Muscle layer of colon (tissue), 2 donors: ENCODE results near the gene PGPEP1.
"Not testable (repeated sequence)": the region's sequence is repeated elsewhere in the genome, so short reads cannot be mapped to it uniquely, and the experiment has no call there.

Source experiments
- H3K27ac ChIP-seq: one replicate; pipeline ENCODE4 v1.7.0; 2013; ENCODE audit warnings: low read depth, mild to moderate bottlenecking, low read length, moderate library complexity
- H3K27me3 ChIP-seq, 2 donors: one replicate each; pipeline ENCODE4 v1.7.0; 2013; ENCODE audit warnings: low read length in 2 of 2, mild to moderate bottlenecking in 2 of 2; ENCODE audit not compliant: insufficient read depth in 2 of 2, control insufficient read depth in 1 of 2
- H3K36me3 ChIP-seq: one replicate; pipeline ENCODE4 v1.7.0; 2013; ENCODE audit warnings: mild to moderate bottlenecking, low read length; ENCODE audit not compliant: insufficient read depth
- H3K4me1 ChIP-seq: one replicate; pipeline ENCODE4 v1.7.0; 2013; ENCODE audit warnings: mild to moderate bottlenecking, low read length; ENCODE audit not compliant: insufficient read depth
- H3K4me3 ChIP-seq, 2 donors: one replicate each; pipeline ENCODE4 v1.7.0; 2013; ENCODE audit warnings: low read length in 2 of 2, low read depth in 1 of 2, mild to moderate bottlenecking in 1 of 2, moderate library complexity in 1 of 2
- H3K9ac ChIP-seq: one replicate; pipeline ENCODE4 v1.7.0; 2013; ENCODE audit warnings: low read length
- H3K9me3 ChIP-seq: one replicate; pipeline ENCODE4 v1.7.0; 2013; ENCODE audit warnings: mild to moderate bottlenecking, low read length
- donor health status: abdominal sarcoma.
- donor health status: Adenocarcinoma of cecum.

Gene PGPEP1

GRCh38 chr19:18339723-18340122, 675 bp upstream of the PGPEP1 start:
- no peak overlapping the region for H3K9ac ChIP-seq
- no peak overlapping the region for H3K27ac ChIP-seq

GRCh38 chr19:18340990-18341868, 831 bp downstream of the PGPEP1 start:
- H3K9ac ChIP-seq: peak overlapping the region; percentile 20
- H3K27me3 ChIP-seq: no peaks in the 10 kb centered on the region
- H3K36me3 ChIP-seq: no peaks in the 10 kb centered on the region
- H3K4me3 ChIP-seq: peak overlapping the region; percentile 77 to 78
- peak overlapping the region; percentile 80 for H3K27ac ChIP-seq
- peaks cover 13% of the 10 kb centered on the region for H3K4me1 ChIP-seq
- no peaks in the 10 kb centered on the region for H3K9me3 ChIP-seq

More at GRCh38 chr19:18339723-18340122, 675 bp upstream of the PGPEP1 start:
- H3K4me3 ChIP-seq: peak overlapping the region in 1 of 2 donors; percentile 78
- H3K36me3 ChIP-seq: no peaks in the 10 kb centered on the region
- no peaks in the 10 kb centered on the region for H3K9me3 ChIP-seq
- H3K4me1 ChIP-seq: peaks cover 13% of the 10 kb centered on the region
- H3K27me3 ChIP-seq: no peaks in the 10 kb centered on the region

GRCh38 chr19:18342090-18342632, 1.8 kb downstream of the PGPEP1 start:
- Histone ChIP-seq H3K9me3 (no peaks in the 10 kb centered on the region), H3K9ac (no peak overlapping the region), H3K27me3 (no peaks in the 10 kb centered on the region), H3K27ac (no peak overlapping the region), H3K4me1 (peaks cover 13% of the 10 kb centered on the region), H3K36me3 (no peaks in the 10 kb centered on the region), H3K4me3 (no peak overlapping the region)

GRCh38 chr19:18344582-18344950, 4.2 kb downstream of the PGPEP1 start:
- Histone ChIP-seq H3K9ac (no peak overlapping the region), H3K4me3 (no peak overlapping the region), H3K27ac (no peak overlapping the region), H3K27me3 (no peaks in the 10 kb centered on the region), H3K36me3 (no peaks in the 10 kb centered on the region), H3K4me1 (peaks cover 13% of the 10 kb centered on the region), H3K9me3 (no peaks in the 10 kb centered on the region)

- H3K4me3 ChIP-seq: no peak overlapping the region
- H3K27ac ChIP-seq: no peak overlapping the region
- peaks cover 7% of the 10 kb centered on the region for H3K4me1 ChIP-seq
- no peaks in the 10 kb centered on the region for H3K36me3 ChIP-seq
- H3K9me3 ChIP-seq: no peaks in the 10 kb centered on the region
- no peak overlapping the region for H3K9ac ChIP-seq
- H3K27me3 ChIP-seq: no peaks in the 10 kb centered on the region
These were observed 4.9 kb downstream of the PGPEP1 start for GRCh38 chr19:18345296-18345695.

- Histone ChIP-seq H3K9ac (no peak overlapping the region), H3K9me3 (no peaks in the 10 kb centered on the region), H3K27me3 (no peaks in the 10 kb centered on the region), H3K27ac (no peak overlapping the region), H3K4me3 (no peak overlapping the region), H3K36me3 (no peaks in the 10 kb centered on the region), H3K4me1 (peaks cover 6% of the 10 kb centered on the region)
These were observed 5.7 kb downstream of the PGPEP1 start for GRCh38 chr19:18346091-18346490.

- H3K9me3 ChIP-seq: no peaks in the 10 kb centered on the region
- H3K9ac ChIP-seq: no peak overlapping the region
- H3K4me1 ChIP-seq: no peaks in the 10 kb centered on the region
- no peaks in the 10 kb centered on the region for H3K36me3 ChIP-seq
- no peaks in the 10 kb centered on the region for H3K27me3 ChIP-seq
- H3K4me3 ChIP-seq: no peak overlapping the region
- no peak overlapping the region for H3K27ac ChIP-seq
These were observed 7.8 kb downstream of the PGPEP1 start for GRCh38 chr19:18348171-18348570.

- H3K36me3 ChIP-seq, H3K4me1 ChIP-seq, H3K9me3 ChIP-seq, H3K27ac ChIP-seq, H3K4me3 ChIP-seq, H3K9ac ChIP-seq, H3K27me3 ChIP-seq: not testable (repeated sequence)
These were observed 8.5 kb downstream of the PGPEP1 start for GRCh38 chr19:18348818-18349339.

GRCh38 chr19:18349524-18350128, 9.2 kb downstream of the PGPEP1 start:
- H3K27ac ChIP-seq: no peak overlapping the region
- no peak overlapping the region for H3K9ac ChIP-seq
- H3K4me1 ChIP-seq: no peaks in the 10 kb centered on the region
- H3K9me3 ChIP-seq: no peaks in the 10 kb centered on the region
- no peaks in the 10 kb centered on the region for H3K27me3 ChIP-seq
- H3K36me3 ChIP-seq: no peaks in the 10 kb centered on the region
- no peak overlapping the region for H3K4me3 ChIP-seq

GRCh38 chr19:18350490-18350889, 10.1 kb downstream of the PGPEP1 start:
- Histone ChIP-seq H3K27ac (no peak overlapping the region), H3K27me3 (no peaks in the 10 kb centered on the region), H3K36me3 (no peaks in the 10 kb centered on the region), H3K9me3 (no peaks in the 10 kb centered on the region), H3K9ac (no peak overlapping the region), H3K4me1 (no peaks in the 10 kb centered on the region), H3K4me3 (no peak overlapping the region)

- Histone ChIP-seq H3K4me3 (no peak overlapping the region), H3K36me3 (peaks cover under 1% of the 10 kb centered on the region), H3K9ac (no peak overlapping the region), H3K27ac (no peak overlapping the region), H3K9me3 (no peaks in the 10 kb centered on the region), H3K27me3 (no peaks in the 10 kb centered on the region), H3K4me1 (no peaks in the 10 kb centered on the region)
These were observed 11.1 kb downstream of the PGPEP1 start for GRCh38 chr19:18351544-18351943.
